Kidney (tissue), 14 donors: ENCODE results near the gene IL10RA. TPM values are rescaled to one million over a fixed set of nuclear protein-coding genes. Genes with fewer than 3 reads are reported as not detected.
"Not testable (repeated sequence)": the region's sequence is repeated elsewhere in the genome, so short reads cannot be mapped to it uniquely, and the experiment has no call there.

Experiments
- DNase-seq, 5 donors: peaks; one replicate each; pipeline ENCODE4 v3.0.0-alpha.2; 2013 to 2020
- FAIRE-seq: peaks from 2 replicates; lab custom pipeline; 2012; peaks lifted over from hg19 to GRCh38; lab: Jason Lieb, UNC
- H3K27ac ChIP-seq, 2 donors: one replicate each; pipeline ENCODE4 v1.7.0; 2013; ENCODE audit warnings: low read depth in 2 of 2, low read length in 2 of 2, inconsistent platforms in 1 of 2
- H3K27me3 ChIP-seq: one replicate; pipeline ENCODE4 v1.7.1; 2013; ENCODE audit warnings: low read length, inconsistent platforms; ENCODE audit not compliant: control insufficient read depth, insufficient read depth
- H3K36me3 ChIP-seq, 3 donors: one replicate each; pipeline versions ENCODE4 v1.7.0 to v1.7.1; 2013; ENCODE audit warnings: low read length in 3 of 3, control low read depth in 1 of 3, inconsistent platforms in 1 of 3; ENCODE audit not compliant: insufficient read depth in 3 of 3, control insufficient read depth in 2 of 3
- H3K4me1 ChIP-seq, 3 donors: one replicate each; pipeline versions ENCODE4 v1.7.0 to v1.7.1; 2013; ENCODE audit warnings: low read length in 3 of 3, inconsistent platforms in 1 of 3, low read depth in 1 of 3; ENCODE audit not compliant: control insufficient read depth in 2 of 3, insufficient read depth in 2 of 3
- H3K4me3 ChIP-seq, 3 donors: one replicate each; pipeline versions ENCODE4 v1.7.0 to v1.8.1; 2013; ENCODE audit warnings: low read length in 3 of 3, control low read depth in 1 of 3, inconsistent platforms in 1 of 3
- H3K9ac ChIP-seq, 3 donors: one replicate each; pipeline versions ENCODE4 v1.7.0 to v1.7.1; 2013; ENCODE audit warnings: low read length in 3 of 3, control low read depth in 1 of 3, inconsistent platforms in 1 of 3
- H3K9me3 ChIP-seq, 3 donors: one replicate each; pipeline versions ENCODE4 v1.7.0 to v1.7.1; 2013; ENCODE audit warnings: low read length in 3 of 3, control low read depth in 1 of 3, inconsistent platforms in 1 of 3; ENCODE audit not compliant: control insufficient read depth in 2 of 3, insufficient read depth in 1 of 3
- CTCF ChIP-seq: IDR thresholded peaks from 3 replicates; pipeline ENCODE4 v1.5.1; 2012; ENCODE audit warnings: mild to moderate bottlenecking, moderate library complexity, borderline replicate concordance; ENCODE audit not compliant: insufficient read depth; ENCODE audit errors: extremely low read depth
- intact Hi-C: fragments of 100-400 bp; cut with DNase I; formaldehyde crosslinking; loops from one replicate; pipeline ENCODE4 v1.11.1; 2022
- polyA plus RNA-seq: library from polyadenylated mRNA; stranded (reverse); fragments of 350-450 nt; fragmentation: Illumina TruSeq; extraction: RNeasy Lipid Tissue Mini Kit (QIAGEN cat#74804); gene quantifications from one replicate; pipeline ENCODE4 v1.2.3, GENCODE V29; 2014; ENCODE audit warnings: low read depth, low replicate concordance; ENCODE audit not compliant: insufficient read depth
- total RNA-seq: library from RNA; stranded (reverse); fragmentation: NEBNext Ultra II Directional; extraction: Animal tissue kit (Norgen Biotek cat#: 25700); gene quantifications from one replicate; pipeline ENCODE4 v1.2.1, GENCODE V29; 2021
- donor health status: control.
- donor health status: control.
- donor health status: control.
- donor health status: control.
- donor health status: control.
- donor health status: DM: yes; HTN: yes; CAD: no.
- donor health status: Normal renal cell carcinoma (clear cell type).

IL10RA gene
- total and polyA plus RNA-seq, 2 donors from 2014 or later: 1.8 to 37.2 TPM

- FAIRE-seq, DNase-seq, H3K4me1 ChIP-seq, H3K27me3 ChIP-seq, H3K27ac ChIP-seq, H3K9ac ChIP-seq, H3K9me3 ChIP-seq, H3K36me3 ChIP-seq, intact Hi-C loops, H3K4me3 ChIP-seq: not testable (repeated sequence)
Measured at GRCh38 chr11:117978291-117978910, 7.8 kb upstream of the IL10RA start.

- Histone ChIP-seq H3K9me3 (no peaks in the 10 kb centered on the region), H3K4me3 (no peak overlapping the region), H3K9ac (no peak overlapping the region), H3K27me3 (no peaks in the 10 kb centered on the region), H3K36me3 (no peaks in the 10 kb centered on the region), H3K4me1 (no peaks in the 10 kb centered on the region), H3K27ac (no peak overlapping the region)
- intact Hi-C loops: no loop called here
- FAIRE-seq (no peak), DNase-seq (no peak)
- TF ChIP-seq CTCF: no peak
Measured at GRCh38 chr11:117978991-117979390, 7.2 kb upstream of the IL10RA start.

- DNase-seq (no peak), FAIRE-seq (no peak)
- no peak for TF ChIP-seq CTCF
- Histone ChIP-seq H3K4me1 (no peaks in the 10 kb centered on the region), H3K4me3 (no peak overlapping the region), H3K9me3 (no peaks in the 10 kb centered on the region), H3K9ac (no peak overlapping the region), H3K27ac (no peak overlapping the region), H3K36me3 (no peaks in the 10 kb centered on the region), H3K27me3 (no peaks in the 10 kb centered on the region)
- intact Hi-C loops: no loop called here
Measured at GRCh38 chr11:117979481-117980211, 6.5 kb upstream of the IL10RA start.

GRCh38 chr11:117980280-117980679, 5.9 kb upstream of the IL10RA start:
- intact Hi-C loops: no loop called here
- FAIRE-seq (no peak), DNase-seq (no peak)
- H3K4me1 ChIP-seq: no peaks in the 10 kb centered on the region
- no peaks in the 10 kb centered on the region for H3K9me3 ChIP-seq
- H3K9ac ChIP-seq: no peak overlapping the region
- no peaks in the 10 kb centered on the region for H3K27me3 ChIP-seq
- TF ChIP-seq CTCF: no peak
- H3K36me3 ChIP-seq: no peaks in the 10 kb centered on the region
- no peak overlapping the region for H3K4me3 ChIP-seq
- H3K27ac ChIP-seq: no peak overlapping the region
